PC-3 (cell line): ENCODE data around the gene GCDH. TPM values are rescaled to one million over a fixed set of nuclear protein-coding genes. Genes with fewer than 3 reads are reported as not detected.

ENCODE experiments used
- ATAC-seq: fragments of 200-7000 bp; cut with Tn5 transposase; 2 replicates; pipeline ENCODE4 v1.9.1; 2020; ENCODE audit warnings: mild to moderate bottlenecking, moderate library complexity
- BruUV-seq: library from RNA; stranded (reverse); fragments of 400-500 nt; replicated peaks from 2 replicates; lab custom pipeline; 2021; lab: Mats Ljungman, UMichigan
- CTCF ChIA-PET: fragments of 300-600 bp; sonication (Branson Sonifier 250); formaldehyde crosslinking; loops from one replicate; lab custom pipeline; 2022; ENCODE audit warnings: antibody characterized with exemption; lab: Charles Lee
- POLR2A ChIA-PET: fragments of 300-600 bp; sonication (Branson Sonifier 250); formaldehyde crosslinking; loops from one replicate; lab custom pipeline; 2022; ENCODE audit warnings: antibody characterized with exemption; ENCODE audit not compliant: unreplicated experiment; lab: Charles Lee
- DNase-seq: peaks from one replicate; pipeline ENCODE4 v3.0.0-alpha.2; 2015
- H2AFZ ChIP-seq: fragments of 300-600 bp; sonication (generic); 2 replicates; pipeline ENCODE4 v1.6.0; 2016; ENCODE audit warnings: antibody characterized with exemption, low read length
- H3F3A ChIP-seq: fragments of 300-600 bp; sonication (generic); one replicate; pipeline ENCODE4 v1.6.0; 2017; ENCODE audit warnings: antibody characterized with exemption, low read length, control low read depth, mild to moderate bottlenecking; ENCODE audit not compliant: unreplicated experiment
- H3K27ac ChIP-seq: fragments of 300-600 bp; sonication (generic); 2 replicates; pipeline ENCODE4 v1.5.1; 2016; ENCODE audit warnings: mild to moderate bottlenecking, low read length
- H3K27me3 ChIP-seq: fragments of 300-600 bp; sonication (generic); 2 replicates; pipeline ENCODE4 v1.6.1; 2016; ENCODE audit warnings: low read length, mixed read lengths
- H3K36me3 ChIP-seq: fragments of 300-600 bp; sonication (generic); 2 replicates; pipeline ENCODE4 v1.6.1; 2016; ENCODE audit warnings: low read depth, mixed run types, low read length, mixed read lengths
- H3K4me1 ChIP-seq: fragments of 300-600 bp; sonication (generic); 2 replicates; pipeline ENCODE4 v1.5.1; 2016; ENCODE audit warnings: low read length; ENCODE audit not compliant: insufficient read depth
- H3K4me2 ChIP-seq: fragments of 300-600 bp; sonication (generic); 2 replicates; pipeline ENCODE4 v1.6.0; 2016; ENCODE audit warnings: low read length
- H3K4me3 ChIP-seq: fragments of 300-600 bp; sonication (generic); 2 replicates; pipeline ENCODE4 v1.5.1; 2016; ENCODE audit warnings: mild to moderate bottlenecking, low read length, mixed read lengths
- H3K79me2 ChIP-seq: fragments of 300-600 bp; sonication (generic); 2 replicates; pipeline ENCODE4 v1.6.1; 2017; ENCODE audit warnings: low read length, mixed read lengths
- H3K9ac ChIP-seq: fragments of 300-600 bp; sonication (generic); 2 replicates; pipeline ENCODE4 v1.6.0; 2016; ENCODE audit warnings: mild to moderate bottlenecking, low read length
- H3K9me2 ChIP-seq: fragments of 300-600 bp; sonication (generic); replicated peaks from 2 replicates; pipeline ENCODE4 v1.6.1; 2016; ENCODE audit warnings: mixed run types, low read length, mixed read lengths
- H3K9me3 ChIP-seq: fragments of 300-600 bp; sonication (generic); 2 replicates; pipeline ENCODE4 v1.6.1; 2016; ENCODE audit warnings: low read length, mixed read lengths
- H4K20me1 ChIP-seq: fragments of 300-600 bp; sonication (generic); 2 replicates; pipeline ENCODE4 v1.6.1; 2016; ENCODE audit warnings: low read length, mixed read lengths
- CTCF ChIP-seq: fragments of 300-600 bp; sonication (generic); conservative IDR thresholded peaks from 2 replicates; pipeline ENCODE4 v1.5.1; 2017; ENCODE audit warnings: antibody characterized with exemption, low read depth, mild to moderate bottlenecking, low read length
- EZH2 ChIP-seq: fragments of 300-600 bp; sonication (generic); IDR thresholded peaks from one replicate; pipeline ENCODE4 v1.6.1; 2017; ENCODE audit warnings: antibody characterized with exemption, mild to moderate bottlenecking, low read length; ENCODE audit not compliant: unreplicated experiment
- EZH2phosphoT487 ChIP-seq: fragments of 300-600 bp; sonication (generic); IDR thresholded peaks from 2 replicates; pipeline ENCODE4 v1.6.1; 2018; ENCODE audit warnings: mild to moderate bottlenecking, antibody characterized with exemption, low read length, borderline replicate concordance
- intact Hi-C: fragments of 100-400 bp; cut with micrococcal nuclease; formaldehyde crosslinking; loops from 2 replicates; pipeline ENCODE4 v1.9.0; 2023
- total RNA-seq: library from RNA; depleted of rRNA; stranded (reverse); fragments of >200 nt; gene quantifications from 2 replicates; pipeline ENCODE4 v1.2.3, GENCODE V29; 2014

The GCDH gene
- total RNA-seq, 1 experiment from 2014 or later = 37.4 TPM

GRCh38 chr19:12921047-12921446, 30.1 kb downstream of the GCDH start:
- ATAC-seq = no peak
- no peak overlapping the region for H2AFZ ChIP-seq
- H3K4me3 ChIP-seq = no peak overlapping the region
- DNase-seq = no peak
- TF ChIP-seq EZH2phosphoT487 (no peak), CTCF (no peak), EZH2 (no peak)
- H3F3A ChIP-seq = no peaks in the 10 kb centered on the region
- H3K9me3 ChIP-seq = no peaks in the 10 kb centered on the region
- H4K20me1 ChIP-seq = no peaks in the 10 kb centered on the region
- no peak overlapping the region for H3K9ac ChIP-seq
- POLR2A ChIA-PET = no interaction called here
- peaks cover 31% of the 10 kb centered on the region for H3K36me3 ChIP-seq
- H3K27ac ChIP-seq = no peak overlapping the region
- H3K9me2 ChIP-seq = no peaks in the 10 kb centered on the region
- H3K4me2 ChIP-seq = no peak overlapping the region
- intact Hi-C loops = no loop called here
- no peaks in the 10 kb centered on the region for H3K79me2 ChIP-seq
- no TSS peak for BruUV-seq
- CTCF ChIA-PET = no interaction called here
- peaks cover 3% of the 10 kb centered on the region; the same call in 1 of the 2 replicates for H3K4me1 ChIP-seq
- H3K27me3 ChIP-seq = no peaks in the 10 kb centered on the region

GRCh38 chr19:12922959-12923358, 32.0 kb downstream of the GCDH start:
- H3K36me3 ChIP-seq = peaks cover 44% of the 10 kb centered on the region

More at GRCh38 chr19:12922959-12923358, 32.0 kb downstream of the GCDH start:
- H2AFZ ChIP-seq = no peak overlapping the region
- ATAC-seq (no peak), DNase-seq (no peak)
- no peaks in the 10 kb centered on the region for H3K9me2 ChIP-seq
- no peak overlapping the region for H3K27ac ChIP-seq
- no peak overlapping the region for H3K4me2 ChIP-seq
- no peak overlapping the region for H3K4me3 ChIP-seq
- no peaks in the 10 kb centered on the region for H3K79me2 ChIP-seq
- ChIA-PET CTCF (no interaction called here), POLR2A (no interaction called here)
- TF ChIP-seq CTCF (no peak), EZH2phosphoT487 (no peak), EZH2 (no peak)
- no peaks in the 10 kb centered on the region for H4K20me1 ChIP-seq
- intact Hi-C loops = no loop called here
- no peaks in the 10 kb centered on the region for H3K27me3 ChIP-seq
- no peaks in the 10 kb centered on the region for H3F3A ChIP-seq
- no peaks in the 10 kb centered on the region for H3K9me3 ChIP-seq
- H3K4me1 ChIP-seq = peaks cover 3% of the 10 kb centered on the region; the same call in 1 of the 2 replicates
- H3K9ac ChIP-seq = no peak overlapping the region
- BruUV-seq = no TSS peak
